Upper lobe of left lung (tissue), 4 donors: ENCODE results near the gene ZNF282.

Experiments used
- CTCF ChIP-seq, 6 experiments: fragments of 450-650 bp in 4 of 6; fragments of 200-600 bp in 2 of 6; sonication (generic) in 2 of 6; IDR thresholded peaks; one replicate each; pipeline ENCODE4 v1.5.1; 2016 to 2019; ENCODE audit warnings: antibody characterized with exemption in 6 of 6
- POLR2A ChIP-seq, 4 donors: fragments of 450-650 bp; IDR thresholded peaks; one replicate each; pipeline ENCODE4 v1.5.1; 2016 to 2017; ENCODE audit warnings: antibody characterized with exemption in 4 of 4, mild to moderate bottlenecking in 2 of 4

GRCh38 chr7:149245744-149246143 is 50.4 kb downstream of the ZNF282 start:
- no peak for TF ChIP-seq CTCF (IDR thresholded peaks at IDR 0.05)
- TF ChIP-seq POLR2A (IDR thresholded peaks at IDR 0.05) = no peak
